Left colon (tissue), 2 donors: Measurements from ENCODE around the gene TCN2. TPM values are rescaled to one million over a fixed set of nuclear protein-coding genes. Genes with fewer than 3 reads are reported as not detected.
A peak's percentile ranks its signal among the peaks of the same experiment; 100 is the strongest.

ENCODE experiments used
- ATAC-seq: fragments of 200-7000 bp; cut with Tn5 transposase; one replicate; pipeline ENCODE4 v1.9.1; 2020; ENCODE audit warnings: mild to moderate bottlenecking, moderate library complexity
- DNase-seq, 2 donors: peaks; one replicate each; pipeline ENCODE4 v3.0.0-alpha.2; 2020
- intact Hi-C, 2 donors: fragments of 100-400 bp; cut with DNase I in 1 of 2; cut with micrococcal nuclease in 1 of 2; formaldehyde crosslinking; loops; one replicate each; pipeline versions ENCODE4 v1.11.2 to v1.14.0; 2022; cut with DNase I, micrococcal nuclease
- total RNA-seq, 2 donors: library from RNA; stranded (reverse); fragmentation: NEBNext Ultra II Directional; extraction: Animal tissue kit (Norgen Biotek cat#: 25700); gene quantifications; one replicate each; pipeline ENCODE4 v1.2.1, GENCODE V29; 2021
- donor health status: DM: no; HTN: no; CAD: no.
- donor health status: DM: yes; HTN: yes; CAD: no.

Gene TCN2
- total RNA-seq, 2 donors from 2014 or later, result 29.4 to 58.2 TPM

DNA sequence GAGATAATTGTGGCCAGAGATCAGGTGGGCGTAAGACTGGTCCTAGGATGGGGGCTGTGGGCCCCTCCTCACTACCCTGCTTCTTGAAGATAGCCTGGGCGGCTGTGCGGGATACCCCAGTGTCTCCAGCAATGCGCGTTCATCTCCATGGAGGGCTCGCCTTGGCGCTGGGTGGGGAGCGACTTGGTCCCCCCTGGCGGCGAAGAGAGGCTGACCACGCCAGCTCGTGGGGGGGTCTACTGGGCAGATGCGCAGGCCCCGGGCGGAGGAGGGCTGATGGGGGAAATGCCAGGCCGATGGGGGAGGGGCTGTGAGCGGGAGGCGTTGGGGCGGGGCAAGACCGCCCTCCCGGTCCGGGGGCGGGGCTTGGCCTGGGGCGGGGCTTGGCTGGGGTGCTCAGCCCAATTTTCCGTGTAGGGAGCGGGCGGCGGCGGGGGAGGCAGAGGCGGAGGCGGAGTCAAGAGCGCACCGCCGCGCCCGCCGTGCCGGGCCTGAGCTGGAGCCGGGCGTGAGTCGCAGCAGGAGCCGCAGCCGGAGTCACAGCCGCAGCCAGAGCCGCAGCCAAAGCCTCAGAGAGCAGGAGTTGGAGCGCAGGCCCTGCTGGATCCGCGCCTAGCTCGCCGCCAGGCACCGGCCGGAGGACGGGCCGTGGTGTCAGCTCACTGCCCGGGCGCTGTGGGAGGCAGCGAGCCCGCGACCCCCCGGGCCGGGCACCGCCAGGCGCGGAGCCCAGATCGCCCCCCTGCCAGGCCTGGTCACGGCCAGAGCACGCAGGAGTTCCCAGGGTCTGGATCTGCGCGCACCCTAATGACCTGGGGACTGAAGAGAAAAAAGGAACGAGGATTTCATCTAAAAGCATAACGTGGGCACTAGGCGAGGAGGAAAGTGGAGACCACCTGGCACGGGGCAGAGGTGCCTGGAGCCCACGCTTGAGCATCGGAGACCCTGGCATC, 28.6 kb downstream of the TCN2 start, which contains the start of gene SLC35E4:
Gene SLC35E4, plus strand, starts transcription at position 509 of the 953 bp plus-strand sequence. CDS start 670 bp downstream, outside the sequence.
- intact Hi-C loops, result loop anchor here in 1 of 2 donors (10.0 kb wide), 1 partner anchor 279 kb away; no protein-coding TSS in a partner anchor
- DNase-seq, result peak; percentile 94 to 99
- peak; percentile 86 for ATAC-seq

GRCh38 chr22:30636226-30637077, 29.5 kb downstream of the TCN2 start:
- ATAC-seq, result peak; percentile 36
- intact Hi-C loops, result loop anchor here in 1 of 2 donors (10.0 kb wide), 1 partner anchor 278 kb away; no protein-coding TSS in a partner anchor
- peak; percentile 42 to 61 for DNase-seq

DNA sequence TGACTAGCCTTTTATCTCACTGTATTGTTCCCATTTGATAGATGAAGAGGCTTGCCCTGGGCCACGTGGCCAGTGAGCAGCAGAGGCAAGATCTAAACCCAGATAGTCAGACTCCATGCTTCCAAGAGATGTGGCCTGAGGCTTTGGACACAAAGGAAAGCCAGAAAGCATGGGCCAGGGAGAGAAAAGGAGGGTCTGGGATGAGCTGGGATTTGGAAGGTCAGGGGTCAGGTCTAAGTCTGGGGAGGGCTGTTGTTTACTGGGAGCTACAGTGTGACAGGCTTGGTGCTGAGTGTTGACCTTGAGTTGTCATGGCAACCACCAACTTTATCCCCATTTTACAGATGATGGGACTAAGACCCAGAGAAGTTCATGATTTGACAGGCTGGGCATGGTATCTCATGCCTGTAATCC, 30.7 kb downstream of the TCN2 start:
- no peak for ATAC-seq
- intact Hi-C loops, result loop anchor here in 1 of 2 donors (10.0 kb wide), 1 partner anchor 277 kb away; no protein-coding TSS in a partner anchor
- DNase-seq, result no peak

- intact Hi-C loops, result no loop called here
- ATAC-seq (no peak), DNase-seq (no peak)
Measured at GRCh38 chr22:30640361-30640760, 33.4 kb downstream of the TCN2 start.

DNA sequence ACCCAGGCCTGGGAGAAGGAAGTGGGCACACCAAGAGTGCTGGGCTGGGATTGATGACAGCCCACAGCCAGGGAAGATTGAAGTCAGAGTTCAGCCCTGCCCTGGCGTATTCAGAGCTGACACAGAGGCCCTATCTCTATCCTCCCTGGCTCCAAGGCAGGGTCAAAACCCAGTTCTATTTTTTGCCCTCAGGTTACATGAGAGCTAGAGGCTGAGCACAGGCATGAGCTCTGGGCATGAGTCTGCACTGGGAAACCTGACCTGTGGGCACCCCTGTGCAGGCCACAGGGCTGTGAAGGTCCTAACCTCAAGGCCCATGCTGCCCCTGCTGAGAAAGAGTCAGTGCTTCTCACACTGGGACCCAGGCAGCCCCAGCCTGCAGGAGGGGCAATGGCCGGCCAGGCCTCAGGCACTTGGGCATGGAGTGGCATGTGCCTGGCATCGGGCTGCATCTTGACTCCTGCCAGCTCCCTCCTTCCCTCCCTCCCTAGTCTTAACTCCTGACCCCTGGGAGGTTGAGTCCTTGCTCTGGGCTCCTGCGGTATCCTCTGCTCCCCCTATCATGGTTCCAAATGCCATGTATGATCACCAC, 34.0 kb downstream of the TCN2 start:
- no peak for DNase-seq
- intact Hi-C loops, result no loop called here
- peak; percentile 16 for ATAC-seq

GRCh38 chr22:30643055-30643875, 36.3 kb downstream of the TCN2 start:
- intact Hi-C loops, result no loop called here
- no peak for ATAC-seq

DNA sequence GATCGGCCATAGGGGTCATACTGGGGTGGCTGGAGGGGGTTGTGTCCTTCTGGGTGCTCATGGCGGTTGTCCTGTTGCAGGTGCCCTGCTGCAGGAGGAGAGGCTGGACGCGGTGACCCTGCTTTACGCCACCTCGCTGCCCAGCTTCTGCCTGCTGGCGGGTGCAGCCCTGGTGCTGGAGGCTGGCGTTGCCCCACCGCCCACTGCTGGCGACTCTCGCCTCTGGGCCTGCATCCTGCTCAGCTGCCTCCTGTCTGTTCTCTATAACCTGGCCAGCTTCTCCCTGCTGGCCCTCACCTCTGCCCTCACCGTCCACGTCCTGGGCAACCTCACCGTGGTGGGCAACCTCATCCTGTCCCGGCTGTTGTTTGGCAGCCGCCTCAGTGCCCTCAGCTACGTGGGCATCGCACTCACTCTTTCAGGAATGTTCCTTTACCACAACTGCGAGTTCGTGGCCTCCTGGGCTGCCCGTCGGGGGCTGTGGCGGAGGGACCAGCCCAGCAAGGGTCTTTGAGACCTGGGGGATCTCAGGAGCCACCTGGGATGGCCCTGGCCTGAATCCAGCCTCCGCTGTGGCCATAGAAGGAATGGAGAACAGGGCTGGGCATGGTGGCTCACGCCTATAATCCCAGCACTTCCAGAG, 39.7 kb downstream of the TCN2 start:
- DNase-seq (no peak), ATAC-seq (no peak)
- intact Hi-C loops, result no loop called here

More at GRCh38 chr22:30643055-30643875, 36.3 kb downstream of the TCN2 start:
- no peak for DNase-seq

DNA sequence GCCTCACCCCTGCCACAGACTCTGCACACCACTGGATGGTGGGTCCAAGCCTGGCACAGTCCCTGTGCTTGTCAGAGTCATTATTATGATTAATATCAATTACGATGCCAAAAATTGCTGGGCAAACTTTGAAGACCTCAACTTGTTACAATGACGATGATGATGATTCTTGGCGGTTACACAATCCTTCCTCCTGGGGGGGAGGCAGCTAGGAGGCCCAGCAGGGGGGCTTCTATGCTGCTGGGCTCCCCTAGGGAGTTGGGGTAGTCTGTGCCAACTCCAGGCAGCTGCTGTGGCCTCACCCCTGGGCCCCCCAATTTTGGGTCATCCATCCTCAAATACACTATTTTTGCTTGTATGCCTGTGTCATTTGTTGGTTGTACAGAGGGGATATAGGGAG, 40.6 kb downstream of the TCN2 start:
- DNase-seq (no peak), ATAC-seq (no peak)
- intact Hi-C loops, result no loop called here

DNA sequence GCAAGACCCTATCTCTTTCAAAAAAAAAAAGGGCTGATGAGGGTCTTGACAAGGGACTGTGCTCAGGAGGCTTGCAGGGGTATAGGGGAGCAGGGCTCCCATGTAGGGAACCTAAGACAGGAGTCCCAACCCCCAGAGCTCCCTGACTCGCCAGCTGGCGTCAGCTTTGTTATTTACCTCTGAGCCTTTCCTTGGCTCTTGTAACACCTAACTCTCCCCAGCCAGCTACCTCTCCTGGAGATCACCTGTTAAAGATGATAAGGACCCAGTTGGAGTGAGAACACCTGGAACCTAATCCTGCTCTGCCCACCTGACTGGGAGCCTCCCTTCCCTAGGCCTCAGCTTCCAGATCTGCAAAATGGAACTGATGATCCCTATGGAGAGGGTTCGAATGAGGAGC, 41.9 kb downstream of the TCN2 start:
- intact Hi-C loops, result no loop called here
- ATAC-seq (no peak), DNase-seq (no peak)

DNA sequence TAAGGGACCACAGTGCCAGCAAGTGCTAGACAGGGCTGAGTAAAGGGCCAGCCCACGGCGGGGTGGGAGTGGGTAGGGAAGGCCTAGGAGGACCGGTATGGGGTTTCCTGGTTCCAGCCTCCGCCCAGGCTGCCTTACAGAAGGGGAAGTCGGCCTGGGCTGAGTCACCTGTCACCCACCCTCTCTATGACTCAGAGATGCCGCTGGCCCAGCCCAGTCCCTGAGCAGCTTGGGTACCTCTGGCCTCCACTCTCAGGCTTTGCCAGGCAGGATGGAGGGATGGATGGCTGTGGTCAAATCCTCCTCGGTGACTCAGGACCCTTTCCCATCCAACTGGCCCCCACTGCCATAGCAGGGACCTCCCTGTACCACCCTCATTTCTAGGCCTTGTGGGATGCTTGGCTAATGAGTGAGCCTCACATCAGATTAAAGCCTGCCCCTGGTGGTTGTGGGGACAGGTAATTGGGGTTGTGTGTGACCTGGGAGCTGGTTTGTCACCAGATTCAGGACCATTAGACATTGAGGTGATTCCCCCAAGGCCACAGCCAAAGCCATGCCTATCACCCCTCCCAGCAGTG, 42.5 kb downstream of the TCN2 start:
- intact Hi-C loops, result no loop called here
- peak; percentile 88 for ATAC-seq
- DNase-seq, result peak; percentile 70 to 85

DNA sequence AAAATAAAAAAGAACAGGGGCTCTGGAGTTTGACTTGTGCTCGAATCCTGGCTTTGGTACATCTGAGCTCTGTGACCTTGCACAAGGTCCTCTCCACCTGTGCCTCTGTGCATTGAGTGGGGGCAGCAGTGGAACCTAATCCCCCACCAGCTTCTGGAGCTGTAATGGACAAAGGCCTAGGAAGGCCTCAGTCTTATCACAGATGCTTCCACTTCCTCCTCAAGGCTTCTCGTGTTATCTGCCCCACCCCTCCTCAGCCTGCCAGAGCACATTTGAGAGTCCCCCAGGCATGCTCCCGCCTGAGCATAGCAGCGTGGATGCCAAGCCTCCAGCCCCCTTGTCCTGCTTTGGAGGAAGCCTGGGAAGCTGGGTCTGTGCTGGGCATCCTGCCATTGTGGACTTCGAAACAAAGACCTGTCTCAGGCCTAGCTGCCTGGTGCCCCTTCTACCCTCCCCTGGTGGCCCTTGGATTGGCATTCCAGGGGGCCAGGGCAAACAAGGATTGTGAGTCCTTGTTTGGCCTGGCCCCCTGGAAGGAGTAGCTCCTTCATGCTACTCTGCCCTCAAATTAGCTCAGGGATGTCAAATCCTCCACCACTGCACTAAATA, 43.6 kb downstream of the TCN2 start:
- DNase-seq, result no peak
- intact Hi-C loops, result no loop called here
- peak; percentile 11 for ATAC-seq

GRCh38 chr22:30652852-30653251, 45.9 kb downstream of the TCN2 start:
- DNase-seq, result no peak

DNA sequence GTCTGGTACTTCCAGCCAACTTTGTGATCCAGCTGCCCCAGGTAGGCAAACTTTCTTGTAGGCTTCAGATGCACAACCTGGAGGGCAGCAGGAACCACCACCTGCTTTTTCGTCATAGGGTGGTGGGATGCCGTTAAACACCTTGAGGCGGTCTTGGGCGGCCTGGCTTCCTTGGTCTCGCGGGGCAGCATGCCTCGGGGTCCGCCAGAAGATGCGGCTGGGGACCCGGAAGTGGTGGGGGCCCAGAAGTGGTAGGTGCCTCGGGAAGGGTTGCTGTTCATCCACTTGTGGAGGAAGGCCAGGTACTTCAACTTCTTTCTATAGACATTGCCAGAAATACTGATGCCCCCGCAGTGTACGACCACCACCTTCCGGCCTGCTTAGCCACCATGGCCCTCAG, 47.4 kb downstream of the TCN2 start:
- ATAC-seq, result no peak
- no peak for DNase-seq
- intact Hi-C loops, result no loop called here

More at GRCh38 chr22:30652852-30653251, 45.9 kb downstream of the TCN2 start:
- intact Hi-C loops, result no loop called here
- ATAC-seq, result peak; percentile 58

- intact Hi-C loops, result no loop called here
- no peak for DNase-seq
- no peak for ATAC-seq
Measured at GRCh38 chr22:30655532-30655931, 48.6 kb downstream of the TCN2 start.

DNA sequence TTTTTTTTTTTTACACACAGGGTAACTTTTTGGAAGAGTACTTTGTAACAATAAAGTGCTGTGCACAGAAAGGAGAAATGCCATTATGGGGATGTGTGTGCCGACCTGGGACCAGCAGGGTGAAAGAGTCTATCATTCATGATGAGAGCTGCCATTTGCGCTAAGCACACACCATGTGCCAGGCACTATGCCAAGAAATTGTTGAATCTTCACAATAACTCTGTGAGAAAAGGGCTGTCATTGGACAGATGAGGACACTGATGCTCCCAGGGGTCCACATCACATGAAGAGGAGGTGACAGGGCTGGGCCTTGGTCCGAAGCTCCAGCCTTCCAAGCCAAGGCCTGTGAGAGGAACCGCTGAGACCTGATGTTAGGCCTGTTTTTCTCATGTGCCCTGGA, 55.1 kb downstream of the TCN2 start:
- intact Hi-C loops, result no loop called here
- DNase-seq (no peak), ATAC-seq (no peak)

DNA sequence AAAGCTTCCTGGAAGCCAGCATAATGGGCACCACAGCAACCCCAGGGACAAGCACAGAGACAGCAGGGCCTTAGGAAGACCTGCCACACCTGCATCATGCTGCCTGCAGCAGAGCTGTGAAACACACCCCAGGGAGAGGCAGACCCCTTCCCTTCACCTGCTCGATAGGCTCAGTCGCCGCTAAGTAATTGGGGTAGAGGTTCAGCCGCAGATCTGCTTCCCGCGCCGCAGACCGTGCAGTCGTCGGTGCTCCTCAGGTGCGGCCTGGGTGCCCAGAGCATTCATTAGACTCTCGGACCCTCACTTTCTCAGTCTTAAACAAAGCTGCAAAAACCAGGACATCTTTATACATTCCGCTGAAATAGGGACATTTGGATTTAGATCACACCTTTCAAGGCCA, 57.8 kb downstream of the TCN2 start:
- DNase-seq (no peak), ATAC-seq (no peak)
- intact Hi-C loops, result no loop called here

DNA sequence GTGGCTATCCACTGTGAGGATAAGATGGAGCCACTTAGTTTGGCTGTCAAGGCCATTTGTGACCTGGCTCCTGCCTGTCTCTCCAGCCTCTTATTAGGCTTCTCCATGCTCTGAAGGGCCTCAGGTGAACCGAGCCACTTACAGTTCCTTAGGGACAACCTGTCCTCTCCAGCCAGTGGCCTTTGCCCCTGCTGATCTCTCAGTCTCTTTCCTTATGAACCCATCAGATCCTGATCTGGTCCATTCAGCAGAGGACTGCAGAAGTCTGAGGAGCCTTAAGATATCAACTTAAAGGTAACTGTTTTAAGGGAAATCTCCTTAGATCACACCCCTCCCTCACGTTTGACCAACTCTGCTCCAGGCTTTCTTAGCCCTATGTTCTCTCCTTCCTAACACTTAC, 58.3 kb downstream of the TCN2 start:
- ATAC-seq, result peak; percentile 10
- intact Hi-C loops, result no loop called here
- peak in 1 of 2 donors; percentile 57 for DNase-seq
